ENCODE data around the gene TM7SF2.

Gene TM7SF2

GRCh38 chr11:65103476-65103875 is 8.2 kb upstream of the TM7SF2 start:
- TF ChIP-seq CTCF (IDR thresholded peaks at IDR 0.05; ENCODE audit: extremely low read depth, missing control alignments): no peak
- no peak for DNase-seq (ENCODE audit: low spot score)

GRCh38 chr11:65104628-65105027 is 7.0 kb upstream of the TM7SF2 start:
- DNase-seq (ENCODE audit: low spot score): no peak
- TF ChIP-seq CTCF (IDR thresholded peaks at IDR 0.05; ENCODE audit: extremely low read depth, missing control alignments): no peak

- no peak for TF ChIP-seq CTCF (IDR thresholded peaks at IDR 0.05; ENCODE audit: extremely low read depth, missing control alignments)
- no peak for DNase-seq (ENCODE audit: low spot score)
These were observed 4.6 kb upstream of the TM7SF2 start for GRCh38 chr11:65107078-65107477.

- DNase-seq (ENCODE audit: low spot score): no peak
- TF ChIP-seq CTCF (IDR thresholded peaks at IDR 0.05; ENCODE audit: extremely low read depth, missing control alignments): no peak
These were observed 3.8 kb upstream of the TM7SF2 start for GRCh38 chr11:65107751-65108468.

- no peak for TF ChIP-seq CTCF (IDR thresholded peaks at IDR 0.05; ENCODE audit: extremely low read depth, missing control alignments)
- DNase-seq (ENCODE audit: low spot score): no peak
These were observed 3.1 kb upstream of the TM7SF2 start for GRCh38 chr11:65108469-65109123.

- no peak for DNase-seq (ENCODE audit: low spot score)
- no peak for TF ChIP-seq CTCF (IDR thresholded peaks at IDR 0.05; ENCODE audit: extremely low read depth, missing control alignments)
These were observed 2.2 kb upstream of the TM7SF2 start for GRCh38 chr11:65109231-65110198.
